GM12878 (cell line): Measurements from ENCODE around the gene PAFAH2. TPM values are rescaled to one million over a fixed set of nuclear protein-coding genes. Genes with fewer than 3 reads are reported as not detected.

ENCODE experiments used
- CHD2 ChIP-seq: IDR thresholded peaks from 2 replicates; pipeline ENCODE4 v1.6.1; 2011; ENCODE audit warnings: low read depth, low read length, improper control_type of control experiment, borderline replicate concordance
- CREB1 ChIP-seq: IDR thresholded peaks from 2 replicates; pipeline ENCODE4 v1.6.1; 2012; ENCODE audit warnings: low read depth, mild to moderate bottlenecking, inconsistent platforms
- E2F8 ChIP-seq: fragments of 450-650 bp; IDR thresholded peaks from 2 replicates; pipeline ENCODE4 v1.6.1; 2018; ENCODE audit warnings: mild to moderate bottlenecking, low read depth, moderate library complexity; ENCODE audit not compliant: partially characterized antibody
- EP300 ChIP-seq, 2 experiments: fragments of 150-350 bp in 1 of 2; IDR thresholded peaks; 2 replicates each; pipeline ENCODE4 v1.6.1; 2011 to 2012; ENCODE audit warnings: low read depth in 2 of 2, low read length in 2 of 2, borderline replicate concordance in 1 of 2, improper control_type of control experiment in 1 of 2, inconsistent platforms in 1 of 2; ENCODE audit not compliant: control insufficient read depth in 1 of 2
- EZH2 ChIP-seq: IDR thresholded peaks from 2 replicates; pipeline ENCODE4 v1.6.1; 2012; ENCODE audit warnings: low read depth, mild to moderate bottlenecking, control low read depth, inconsistent platforms, low read length, borderline replicate concordance; ENCODE audit not compliant: control insufficient read depth
- IKZF2 ChIP-seq, 2 experiments: fragments of 450-650 bp; IDR thresholded peaks; 2 replicates each; pipeline ENCODE4 v1.6.1; 2017; ENCODE audit warnings: mild to moderate bottlenecking in 2 of 2, moderate library complexity in 2 of 2
- PRDM15 ChIP-seq: fragments of 450-650 bp; formaldehyde crosslinking; IDR thresholded peaks from 2 replicates; pipeline ENCODE4 v1.4.0; 2020; ENCODE audit warnings: mild to moderate bottlenecking, moderate library complexity
- SKIL ChIP-seq: fragments of 450-650 bp; IDR thresholded peaks from 2 replicates; pipeline ENCODE4 v1.6.1; 2017; ENCODE audit warnings: mild to moderate bottlenecking, low read depth, inconsistent platforms; ENCODE audit not compliant: poor library complexity, severe bottlenecking
- SMAD5 ChIP-seq: IDR thresholded peaks from 2 replicates; pipeline ENCODE4 v1.6.1; 2016; ENCODE audit warnings: antibody characterized with exemption, low read depth
- SMARCA5 ChIP-seq: fragments of 450-650 bp; IDR thresholded peaks from 2 replicates; pipeline ENCODE4 v1.6.1; 2017; ENCODE audit warnings: mild to moderate bottlenecking
- STAT3 ChIP-seq: IDR thresholded peaks from 2 replicates; pipeline ENCODE4 v1.6.1; 2011; ENCODE audit warnings: low read depth, low read length, improper control_type of control experiment
- polyA plus RNA-seq, 11 experiments: library from polyadenylated mRNA; depleted of rRNA in 4 of 11; unstranded in 6 of 11; stranded (reverse) in 5 of 11; fragments of >200 nt; fragmentation: Nextera tagmentation in 4 of 11; fragmentation: Illumina TruSeq in 1 of 11; extraction: Ambion mirVana in 4 of 11; extraction: Trizol in 1 of 11; gene quantifications; 1 replicate in 1 of 11; 2 replicates in 10 of 11; pipeline versions ENCODE4 v1.2.1 to v1.2.3, GENCODE V29; 2011 to 2016; ENCODE audit warnings: inconsistent platforms in 2 of 11, missing spikeins in 2 of 11, low read depth in 1 of 11
- total RNA-seq, 4 experiments: library from RNA; depleted of rRNA in 3 of 4; stranded (reverse); fragments of >200 nt in 3 of 4; fragmentation: Illumina TruSeq in 1 of 4; extraction: Trizol in 1 of 4; gene quantifications; 2 replicates each; pipeline versions ENCODE4 v1.2.1 to v1.2.3, GENCODE V29; 2013 to 2021
- TF ChIP-seq, protein P1 (sequence below): fragments of 150-350 bp; IDR thresholded peaks from 2 replicates; pipeline ENCODE4 v1.6.1; 2014; ENCODE audit warnings: mild to moderate bottlenecking, low read depth, low read length
- TF ChIP-seq, protein P2 (sequence below): fragments of 450-650 bp; IDR thresholded peaks from 2 replicates; pipeline ENCODE4 v1.6.1; 2017; ENCODE audit warnings: borderline replicate concordance
- TF ChIP-seq, protein P3 (sequence below): fragments of 450-650 bp; IDR thresholded peaks from 2 replicates; pipeline ENCODE4 v1.6.1; 2014; ENCODE audit warnings: mild to moderate bottlenecking

Gene PAFAH2
- total and polyA plus RNA-seq, 10 of the 15 experiments (the other 5 are each of a cell fraction or from before 2014, with no cell fraction given): 3.0 to 9.5 (median 6.5) TPM

- peak; percentile 98 for TF ChIP-seq SMARCA5
- TF ChIP-seq PRDM15 (CRISPR knock-in tag): no peak
- no peak for TF ChIP-seq STAT3
- TF ChIP-seq EP300 (IDR thresholded peaks at IDR 0.05; ENCODE audit: borderline replicate concordance in 1 of 2, control insufficient read depth in 1 of 2, low read depth in 2 of 2, low read length in 2 of 2): peak in 1 of 2 experiments; percentile 53; a peak in 1 of 4 replicates
- peak; percentile 82 for TF ChIP-seq SKIL
- TF ChIP-seq, protein P1, sequence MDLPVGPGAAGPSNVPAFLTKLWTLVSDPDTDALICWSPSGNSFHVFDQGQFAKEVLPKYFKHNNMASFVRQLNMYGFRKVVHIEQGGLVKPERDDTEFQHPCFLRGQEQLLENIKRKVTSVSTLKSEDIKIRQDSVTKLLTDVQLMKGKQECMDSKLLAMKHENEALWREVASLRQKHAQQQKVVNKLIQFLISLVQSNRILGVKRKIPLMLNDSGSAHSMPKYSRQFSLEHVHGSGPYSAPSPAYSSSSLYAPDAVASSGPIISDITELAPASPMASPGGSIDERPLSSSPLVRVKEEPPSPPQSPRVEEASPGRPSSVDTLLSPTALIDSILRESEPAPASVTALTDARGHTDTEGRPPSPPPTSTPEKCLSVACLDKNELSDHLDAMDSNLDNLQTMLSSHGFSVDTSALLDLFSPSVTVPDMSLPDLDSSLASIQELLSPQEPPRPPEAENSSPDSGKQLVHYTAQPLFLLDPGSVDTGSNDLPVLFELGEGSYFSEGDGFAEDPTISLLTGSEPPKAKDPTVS: peak; percentile 90
- TF ChIP-seq, protein P2, sequence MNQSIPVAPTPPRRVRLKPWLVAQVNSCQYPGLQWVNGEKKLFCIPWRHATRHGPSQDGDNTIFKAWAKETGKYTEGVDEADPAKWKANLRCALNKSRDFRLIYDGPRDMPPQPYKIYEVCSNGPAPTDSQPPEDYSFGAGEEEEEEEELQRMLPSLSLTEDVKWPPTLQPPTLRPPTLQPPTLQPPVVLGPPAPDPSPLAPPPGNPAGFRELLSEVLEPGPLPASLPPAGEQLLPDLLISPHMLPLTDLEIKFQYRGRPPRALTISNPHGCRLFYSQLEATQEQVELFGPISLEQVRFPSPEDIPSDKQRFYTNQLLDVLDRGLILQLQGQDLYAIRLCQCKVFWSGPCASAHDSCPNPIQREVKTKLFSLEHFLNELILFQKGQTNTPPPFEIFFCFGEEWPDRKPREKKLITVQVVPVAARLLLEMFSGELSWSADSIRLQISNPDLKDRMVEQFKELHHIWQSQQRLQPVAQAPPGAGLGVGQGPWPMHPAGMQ: no peak; the same call in 1 of the 2 replicates
- no peak for TF ChIP-seq EZH2
- no peak for TF ChIP-seq SMAD5
- peak; percentile 82 for TF ChIP-seq E2F8
- TF ChIP-seq CHD2: peak; percentile 98
- TF ChIP-seq CREB1: peak; percentile 95
- TF ChIP-seq, protein P3, sequence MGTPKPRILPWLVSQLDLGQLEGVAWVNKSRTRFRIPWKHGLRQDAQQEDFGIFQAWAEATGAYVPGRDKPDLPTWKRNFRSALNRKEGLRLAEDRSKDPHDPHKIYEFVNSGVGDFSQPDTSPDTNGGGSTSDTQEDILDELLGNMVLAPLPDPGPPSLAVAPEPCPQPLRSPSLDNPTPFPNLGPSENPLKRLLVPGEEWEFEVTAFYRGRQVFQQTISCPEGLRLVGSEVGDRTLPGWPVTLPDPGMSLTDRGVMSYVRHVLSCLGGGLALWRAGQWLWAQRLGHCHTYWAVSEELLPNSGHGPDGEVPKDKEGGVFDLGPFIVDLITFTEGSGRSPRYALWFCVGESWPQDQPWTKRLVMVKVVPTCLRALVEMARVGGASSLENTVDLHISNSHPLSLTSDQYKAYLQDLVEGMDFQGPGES: peak; percentile 45; the same call in 1 of the 2 replicates
- peak; percentile 68 to 80 for TF ChIP-seq IKZF2 (IDR thresholded peaks at IDR 0.05)
These were observed at the start of gene PAFAH2 (continued) for GRCh38 chr1:25997828-25998761.
